GM10847 (cell line): ENCODE results near the gene CPNE2.

ENCODE experiments used
- POLR2A ChIP-seq: IDR thresholded peaks from 2 replicates; pipeline ENCODE4 v1.6.1; 2011; ENCODE audit not compliant: insufficient read length; ENCODE audit errors: extremely low read depth

Gene CPNE2

DNA sequence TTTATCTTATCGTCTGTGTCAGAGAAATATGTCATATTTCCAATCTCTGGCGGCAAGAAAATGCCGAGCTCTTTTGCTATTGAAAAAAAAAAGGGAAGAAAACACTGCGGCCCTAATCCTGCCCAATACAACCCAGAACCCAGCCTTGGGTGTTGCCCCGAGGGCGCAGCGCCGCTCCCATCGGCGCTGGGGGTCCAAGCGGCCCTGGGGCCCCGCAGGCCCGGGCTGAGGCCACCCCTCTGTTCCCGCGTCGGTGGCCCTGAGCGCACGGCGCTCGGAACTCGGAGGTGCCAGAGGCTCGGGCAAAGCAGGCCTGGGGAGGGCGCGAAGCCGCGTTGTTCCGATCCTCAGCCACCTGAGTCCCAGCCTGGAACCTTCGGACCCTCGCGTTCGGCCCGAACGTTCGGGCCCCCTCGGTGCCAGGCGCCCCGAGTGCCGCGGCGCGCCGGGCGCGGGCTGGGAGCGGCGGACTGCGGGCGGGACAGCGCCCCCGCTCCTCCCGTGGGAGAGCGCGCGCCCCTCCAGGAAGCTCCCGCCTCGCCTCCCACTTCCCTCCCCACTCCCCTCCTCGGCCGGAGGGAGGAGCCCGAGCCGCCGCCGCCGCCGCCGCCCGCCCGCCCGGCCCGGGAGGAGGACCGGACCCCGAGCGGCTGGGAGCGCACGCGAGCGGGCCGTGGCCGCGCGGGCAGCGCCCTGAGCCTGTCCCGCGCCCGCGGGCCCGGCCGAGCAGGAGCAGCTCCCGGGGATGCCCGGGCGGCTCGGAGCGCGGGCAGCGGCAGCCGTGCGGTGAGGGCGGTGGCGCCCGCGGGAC lies at the start of gene CPNE2:
Gene CPNE2, plus strand, starts transcription at position 609 of the 811 bp plus-strand sequence. CDS start 18,160 bp downstream, outside the sequence.
- no peak for TF ChIP-seq POLR2A

DNA sequence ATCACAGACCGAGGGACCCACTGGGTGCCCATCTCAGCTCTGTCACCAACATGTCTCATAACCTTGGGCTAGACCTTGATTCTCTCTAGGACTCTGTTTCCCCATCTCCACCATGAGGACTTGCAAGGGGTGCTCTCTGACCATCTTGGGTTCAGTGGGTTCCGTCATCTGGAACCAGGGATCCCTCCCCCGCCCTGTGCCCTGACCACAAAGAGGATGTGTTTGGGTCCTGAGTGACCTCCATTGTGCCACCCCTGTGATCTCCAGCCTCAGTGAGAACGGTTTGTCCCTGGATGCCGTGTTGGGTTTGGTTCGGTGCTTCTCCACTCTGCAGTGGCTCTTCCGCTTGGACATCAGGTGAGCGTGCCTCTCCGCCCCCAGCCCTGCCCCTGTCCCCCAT lies 49.1 kb upstream of the CPNE2 start:
- no peak for TF ChIP-seq POLR2A

GRCh38 chr16:57044931-57045693 lies 47.3 kb upstream of the CPNE2 start:
- no peak for TF ChIP-seq POLR2A

DNA sequence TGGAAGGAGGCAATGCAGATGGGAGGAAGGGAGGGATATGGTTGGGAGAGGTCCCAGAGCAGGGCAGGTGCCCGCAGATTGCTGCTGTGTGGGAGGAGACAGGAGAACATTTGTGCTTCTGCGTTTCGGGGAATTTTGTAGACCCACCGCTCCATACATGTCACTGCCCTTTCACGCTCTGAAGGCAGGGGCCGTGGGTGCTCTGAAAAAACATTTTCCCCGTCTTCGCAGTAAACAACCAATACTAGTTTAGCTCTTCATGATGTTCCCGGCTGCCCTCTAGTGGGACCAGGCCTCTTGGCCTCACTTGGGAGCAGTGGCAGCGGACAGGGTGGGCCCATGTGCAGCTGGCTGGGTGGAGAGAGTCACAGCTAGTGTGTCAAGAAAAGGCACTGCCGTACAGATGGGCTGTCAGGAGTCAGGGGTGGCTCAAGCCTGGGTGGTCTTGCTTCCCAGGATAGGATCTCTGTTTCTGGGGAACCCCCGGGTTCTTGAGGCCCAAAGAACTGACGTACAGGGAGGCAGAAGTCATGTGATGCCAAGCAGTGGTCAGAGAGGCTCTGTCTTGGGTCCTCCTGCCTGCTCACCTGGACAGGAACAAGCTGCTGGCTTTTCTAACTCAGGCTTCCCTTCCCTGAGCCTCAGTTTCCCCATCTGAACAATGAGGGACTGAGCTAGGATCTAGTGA lies 46.5 kb upstream of the CPNE2 start:
- TF ChIP-seq POLR2A, result no peak

- TF ChIP-seq POLR2A, result no peak
Measured at GRCh38 chr16:57048095-57048494, 44.3 kb upstream of the CPNE2 start.

- TF ChIP-seq POLR2A, result no peak
Measured at GRCh38 chr16:57049678-57050077, 42.7 kb upstream of the CPNE2 start.

GRCh38 chr16:57051696-57052228 lies 40.6 kb upstream of the CPNE2 start:
- no peak for TF ChIP-seq POLR2A

GRCh38 chr16:57053206-57053605 lies 39.2 kb upstream of the CPNE2 start:
- TF ChIP-seq POLR2A, result no peak

GRCh38 chr16:57054338-57054737 lies 38.0 kb upstream of the CPNE2 start:
- no peak for TF ChIP-seq POLR2A

DNA sequence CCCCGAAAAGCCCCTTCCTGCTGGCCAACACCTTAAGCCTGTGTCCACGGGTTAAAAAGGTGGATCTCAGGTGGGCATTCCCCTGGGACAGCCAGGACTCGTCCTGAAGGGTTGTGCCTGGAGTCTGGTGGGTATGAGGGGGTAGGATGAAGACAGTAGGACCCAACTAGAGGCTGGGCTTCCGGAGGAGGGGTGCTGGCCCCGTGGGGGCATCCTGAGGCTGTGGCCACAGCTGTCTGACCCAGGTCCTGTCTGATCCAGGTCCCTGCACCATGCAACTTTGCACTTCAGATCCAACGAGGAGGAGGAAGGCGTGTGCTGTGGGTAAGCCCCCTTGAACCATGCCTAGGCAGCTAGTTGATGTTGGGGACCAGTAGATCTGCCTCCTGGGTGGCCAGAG lies 37.6 kb upstream of the CPNE2 start:
- TF ChIP-seq POLR2A, result no peak

GRCh38 chr16:57055671-57056070 lies 36.7 kb upstream of the CPNE2 start:
- TF ChIP-seq POLR2A, result no peak

GRCh38 chr16:57058291-57058861 lies 34.0 kb upstream of the CPNE2 start:
- no peak for TF ChIP-seq POLR2A

DNA sequence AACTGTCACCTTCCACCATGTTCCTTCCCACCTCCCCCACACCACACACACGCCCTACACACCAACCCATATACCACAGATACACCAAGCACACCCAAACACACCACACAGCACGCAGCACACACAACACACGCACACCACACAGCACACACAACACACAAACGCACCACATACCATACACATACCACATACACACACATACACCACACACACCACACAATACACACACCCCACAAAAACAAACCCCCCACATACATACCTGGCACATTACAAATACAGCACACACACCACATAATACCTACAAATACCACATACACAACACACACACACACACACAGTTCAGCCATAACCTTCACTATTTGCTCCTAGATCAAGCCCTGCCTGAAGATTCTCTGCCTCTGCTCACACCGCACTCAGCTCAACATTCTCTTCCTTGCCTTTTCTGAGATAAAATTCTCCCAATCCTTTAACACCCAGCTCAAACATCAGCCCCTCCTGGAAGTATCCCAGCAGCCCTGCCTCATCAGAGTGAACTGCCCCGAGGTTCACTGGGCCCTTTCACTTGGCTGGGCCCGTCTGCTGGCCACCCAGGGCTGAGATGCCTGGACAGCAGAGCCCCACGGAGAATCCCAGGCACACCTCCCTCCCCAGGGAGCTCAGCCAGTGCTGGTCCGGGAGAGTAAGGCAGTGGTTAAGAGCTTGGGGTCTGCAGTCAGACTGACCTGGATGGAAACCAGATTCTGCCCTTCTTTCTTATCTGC lies 31.9 kb upstream of the CPNE2 start:
- TF ChIP-seq POLR2A, result no peak

DNA sequence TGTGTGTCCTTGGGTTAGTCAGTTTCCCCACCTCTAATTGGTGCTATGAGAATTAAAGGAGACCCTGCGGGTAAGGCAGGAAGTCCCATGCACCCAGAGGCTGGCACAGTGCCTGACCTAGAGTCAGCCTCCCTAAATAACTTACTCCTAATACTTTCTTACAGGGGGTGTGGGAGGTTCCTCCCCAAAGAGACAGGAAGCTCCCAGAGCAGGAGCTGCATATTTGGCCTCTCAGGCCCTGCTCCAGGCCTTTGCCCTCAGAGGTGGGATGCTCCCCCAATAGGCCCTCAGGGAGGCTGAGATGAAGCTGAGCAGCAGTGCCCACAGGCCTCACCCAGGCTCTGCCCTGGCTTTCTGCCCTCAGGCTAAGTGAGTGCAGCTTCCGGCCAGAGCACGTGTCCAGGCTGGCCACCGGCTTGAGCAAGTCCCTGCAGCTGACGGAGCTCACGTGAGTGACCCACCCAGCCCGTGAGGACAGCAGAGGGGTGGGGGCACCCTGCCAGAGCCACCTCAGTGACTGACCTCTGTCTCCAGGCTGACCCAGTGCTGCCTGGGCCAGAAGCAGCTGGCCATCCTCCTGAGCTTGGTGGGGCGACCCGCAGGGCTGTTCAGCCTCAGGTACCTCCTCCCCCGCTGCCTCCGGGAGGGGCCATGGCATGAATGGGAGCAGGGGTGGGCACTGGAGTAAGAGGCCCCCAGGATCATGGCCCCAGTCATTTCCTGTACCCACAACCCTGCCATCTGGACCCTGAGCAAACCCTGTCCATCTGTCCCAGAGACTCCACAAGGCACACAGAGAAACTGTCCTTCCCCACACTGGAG lies 31.1 kb upstream of the CPNE2 start:
- no peak for TF ChIP-seq POLR2A
